Measurements from ENCODE around the gene HOXD9. TPM values are rescaled to one million over a fixed set of nuclear protein-coding genes. Genes with fewer than 3 reads are reported as not detected.

Gene HOXD9
- total and polyA plus RNA-seq, 8 donors, result 0.18 to 0.76 (median 0.49) TPM; not detected in 4

- 30 to 42% (median 36%) methylated on average over 8 of the region's 8 CpGs for WGBS, 5 donors
- Histone ChIP-seq H3K9me3 (peaks cover 0 to 5% (median 0%) of the 10 kb centered on the region in 4 donors), H3K4me3 (no peak overlapping the region), H3K36me3 (no peaks in the 10 kb centered on the region), H3K27me3 (peaks cover 28 to 100% (median 95%) of the 10 kb centered on the region in 3 donors), H3K4me1 (peaks cover 11 to 42% (median 28%) of the 10 kb centered on the region in 4 donors), H3K27ac (peak overlapping the region in 1 of 5 donors; percentile 71)
- no peak for DNase-seq
- no peak for TF ChIP-seq POLR2A (IDR thresholded peaks at IDR 0.05)
- TF ChIP-seq CTCF (IDR thresholded peaks at IDR 0.05), result no peak
- TF ChIP-seq POLR2AphosphoS5 (IDR thresholded peaks at IDR 0.05), result no peak
- no peak for TF ChIP-seq EP300 (IDR thresholded peaks at IDR 0.05)
- intact Hi-C loops (cut with DNase I; ENCODE audit: low total_unique reads), result no loop called here
Measured at GRCh38 chr2:176137906-176138305, 15.4 kb downstream of the HOXD9 start.

- Histone ChIP-seq H3K36me3 (no peaks in the 10 kb centered on the region), H3K27ac (peak overlapping the region in 3 of 5 donors; percentile 19 to 71 (median 23)), H3K4me1 (peaks cover 11 to 42% (median 28%) of the 10 kb centered on the region in 4 donors), H3K9me3 (peaks cover 0 to 5% (median 0%) of the 10 kb centered on the region in 4 donors), H3K4me3 (no peak overlapping the region), H3K27me3 (peaks cover 22 to 100% (median 95%) of the 10 kb centered on the region in 3 donors)
- intact Hi-C loops (cut with DNase I; ENCODE audit: low total_unique reads), result no loop called here
- no peak for TF ChIP-seq CTCF (IDR thresholded peaks at IDR 0.05)
- TF ChIP-seq EP300 (IDR thresholded peaks at IDR 0.05), result no peak
- no peak for TF ChIP-seq POLR2A (IDR thresholded peaks at IDR 0.05)
- no peak for TF ChIP-seq POLR2AphosphoS5 (IDR thresholded peaks at IDR 0.05)
- WGBS, 5 donors, result 8 to 19% (median 14%) methylated on average over 14 of the region's 14 CpGs
- no peak for DNase-seq
Measured at GRCh38 chr2:176138526-176138922, 16.0 kb downstream of the HOXD9 start.

- WGBS, 5 donors, result 13 to 19% (median 16%) methylated on average over 28 of the region's 28 CpGs
Measured at GRCh38 chr2:176138923-176139660, 16.6 kb downstream of the HOXD9 start.

More at GRCh38 chr2:176138923-176139660, 16.6 kb downstream of the HOXD9 start:
- peak overlapping the region in 3 of 5 donors; percentile 19 to 71 (median 23) for H3K27ac ChIP-seq
- peaks cover 11 to 42% (median 28%) of the 10 kb centered on the region in 4 donors for H3K4me1 ChIP-seq
- TF ChIP-seq POLR2A (IDR thresholded peaks at IDR 0.05) (no peak), POLR2AphosphoS5 (IDR thresholded peaks at IDR 0.05) (no peak), EP300 (IDR thresholded peaks at IDR 0.05) (no peak), CTCF (IDR thresholded peaks at IDR 0.05) (no peak)
- peaks cover 0 to 5% (median 0%) of the 10 kb centered on the region in 4 donors for H3K9me3 ChIP-seq
- peak overlapping the region in 1 of 4 donors; percentile 7 for H3K4me3 ChIP-seq
- no peaks in the 10 kb centered on the region for H3K36me3 ChIP-seq
- DNase-seq, result no peak
- intact Hi-C loops (cut with DNase I; ENCODE audit: low total_unique reads), result no loop called here
- peaks cover 21 to 100% (median 91%) of the 10 kb centered on the region in 3 donors for H3K27me3 ChIP-seq

Measured in stomach (tissue), 9 donors.